ENCODE results near the gene TXNIP. TPM values are rescaled to one million over a fixed set of nuclear protein-coding genes. Genes with fewer than 3 reads are reported as not detected.

Gene TXNIP
- total RNA-seq, 1 experiment from 2014 or later, result 23.2 TPM

- no peak overlapping the region for H4K5ac ChIP-seq (ENCODE audit: insufficient read length, low read depth, low read length)
- no peak overlapping the region for H2AFZ ChIP-seq (ENCODE audit: low read length)
- Mint-ChIP-seq H3K4me1 (peaks cover 28 to 42% of the 10 kb centered on the region in 2 experiments), H3K36me3 (ENCODE audit: insufficient read depth in 1 of 3, low read depth in 3 of 3) (peaks cover 26 to 31% (median 30%) of the 10 kb centered on the region in 3 experiments), H3K4me3 (no peak overlapping the region), H3K9me3 (no peaks in the 10 kb centered on the region), H3K27ac (peak overlapping the region in 1 of 3 experiments; percentile 62; a peak in 3 of 7 replicates), H3K27me3 (ENCODE audit: low read depth) (no peaks in the 10 kb centered on the region)
- H3K14ac ChIP-seq (ENCODE audit: insufficient read depth, low read length), result no peak overlapping the region; the same call in 1 of the 2 replicates
- H3K9ac ChIP-seq (ENCODE audit: extremely low read depth, insufficient read length, low read length), result no peak overlapping the region
- no peak overlapping the region for H2AK5ac ChIP-seq (ENCODE audit: insufficient read length, low read length)
- H3K56ac ChIP-seq (ENCODE audit: insufficient read length, low read depth, low read length), result no peak overlapping the region
- no peak overlapping the region for H3T11ph ChIP-seq (ENCODE audit: low read length)
- H4K20me1 ChIP-seq (ENCODE audit: control insufficient read depth, insufficient read depth, insufficient read length), result no peaks in the 10 kb centered on the region
- no peak overlapping the region for H4K8ac ChIP-seq (replicated peaks; ENCODE audit: insufficient read length, low read depth, low read length)
- H2BK15ac ChIP-seq (ENCODE audit: low read depth, low read length), result no peak overlapping the region
- H2BK20ac ChIP-seq (ENCODE audit: low read depth, low read length, poor library complexity, severe bottlenecking), result no peak overlapping the region
- H3K27me3 ChIP-seq (ENCODE audit: insufficient read depth, low read length), result no peaks in the 10 kb centered on the region
- H3K23ac ChIP-seq (ENCODE audit: insufficient read length, low read depth, low read length), result no peak overlapping the region
- H4K91ac ChIP-seq (ENCODE audit: insufficient read length, low read depth, low read length), result no peak overlapping the region
- H3K18ac ChIP-seq (ENCODE audit: insufficient read length, low read depth, low read length), result peak overlapping the region; percentile 48
- no peaks in the 10 kb centered on the region for H3K9me3 ChIP-seq (ENCODE audit: control insufficient read depth, low read depth, low read length)
- peak overlapping the region; percentile 43 for H2BK12ac ChIP-seq (ENCODE audit: insufficient read length, low read depth, low read length)
- peaks cover 12% of the 10 kb centered on the region for H3K23me2 ChIP-seq (ENCODE audit: insufficient read length, low read depth, low read length, poor library complexity, severe bottlenecking)
- H3K4ac ChIP-seq (ENCODE audit: low read depth, low read length), result no peak overlapping the region
- no peak for DNase-seq
- peaks cover 6% of the 10 kb centered on the region for H3K79me1 ChIP-seq (ENCODE audit: insufficient read depth, low read depth, low read length, poor library complexity, severe bottlenecking)
- no peak for TF ChIP-seq CTCF (conservative IDR thresholded peaks at IDR 0.05)
- no peak overlapping the region for H3K4me2 ChIP-seq (ENCODE audit: insufficient read depth, insufficient read length, low read length)
- H3K79me2 ChIP-seq (ENCODE audit: insufficient read depth, low read length), result no peaks in the 10 kb centered on the region
- no peak overlapping the region for H2BK5ac ChIP-seq (ENCODE audit: insufficient read length, low read length)
- H3K27ac ChIP-seq (ENCODE audit: insufficient read length, low read depth, low read length), result no peak overlapping the region
- no peak overlapping the region for H2BK120ac ChIP-seq (ENCODE audit: low read depth, low read length, poor library complexity, severe bottlenecking)
- no CpG with 5 or more reads among the region's 7 CpGs for WGBS (ENCODE audit: extremely low coverage, insufficient read length, low lambda C conversion rate)
- peaks cover 4% of the 10 kb centered on the region; the same call in 1 of the 2 replicates for H3K4me1 ChIP-seq (ENCODE audit: insufficient read depth, low read length)
Observed at GRCh38 chr1:145990249-145990855, 6.0 kb downstream of the TXNIP start.

Data from H9 (cell line).